HepG2 (cell line): Measurements from ENCODE around the gene FGF21. TPM values are rescaled to one million over a fixed set of nuclear protein-coding genes. Genes with fewer than 3 reads are reported as not detected.
A peak's percentile ranks its signal among the peaks of the same experiment; 100 is the strongest.

Experiments
- BORCS8-MEF2B ChIP-seq: sonication (generic); formaldehyde crosslinking; IDR thresholded peaks from 2 replicates; pipeline ENCODE4 v1.8.0; 2022; ENCODE audit warnings: mild to moderate bottlenecking, missing genetic modification reagents
- CBFB ChIP-seq: sonication (generic); formaldehyde crosslinking; IDR thresholded peaks from 2 replicates; pipeline ENCODE4 v1.4.0; 2020; ENCODE audit warnings: missing genetic modification reagents
- ELF3 ChIP-seq: IDR thresholded peaks from 2 replicates; pipeline ENCODE4 v1.6.1; 2016; ENCODE audit warnings: missing genetic modification reagents, missing compliant biosample characterization
- ESRRA ChIP-seq: sonication (generic); formaldehyde crosslinking; IDR thresholded peaks from 2 replicates; pipeline ENCODE4 v1.5.1; 2020; ENCODE audit warnings: mild to moderate bottlenecking, low read depth, missing genetic modification reagents
- FOXJ3 ChIP-seq: sonication (generic); formaldehyde crosslinking; IDR thresholded peaks from 2 replicates; pipeline ENCODE4 v1.4.0; 2020; ENCODE audit warnings: missing genetic modification reagents, mild to moderate bottlenecking, borderline replicate concordance
- GPBP1L1 ChIP-seq: sonication (generic); formaldehyde crosslinking; IDR thresholded peaks from 2 replicates; pipeline ENCODE4 v1.5.0; 2020; ENCODE audit warnings: mild to moderate bottlenecking, missing genetic modification reagents
- HDAC2 ChIP-seq: sonication (generic); formaldehyde crosslinking; IDR thresholded peaks from 2 replicates; pipeline ENCODE4 v1.4.0; 2020; ENCODE audit warnings: missing genetic modification reagents
- HNRNPUL1 ChIP-seq: fragments of 200-400 bp; formaldehyde crosslinking; IDR thresholded peaks from 2 replicates; pipeline ENCODE4 v1.6.1; 2017; ENCODE audit warnings: low read depth, mild to moderate bottlenecking, low read length, moderate library complexity
- MXD4 ChIP-seq: IDR thresholded peaks from 2 replicates; pipeline ENCODE4 v1.6.1; 2016; ENCODE audit warnings: mild to moderate bottlenecking, missing biosample characterization, missing genetic modification reagents
- NCOA5 ChIP-seq: sonication (generic); formaldehyde crosslinking; IDR thresholded peaks from 2 replicates; pipeline ENCODE4 v1.4.0; 2020; ENCODE audit warnings: missing genetic modification reagents
- PCBP1 ChIP-seq: fragments of 200-400 bp; formaldehyde crosslinking; IDR thresholded peaks from 2 replicates; pipeline ENCODE4 v1.6.1; 2017; ENCODE audit warnings: mild to moderate bottlenecking, low read depth, low read length, borderline replicate concordance
- SIN3B ChIP-seq: fragments of 150-350 bp; IDR thresholded peaks from 2 replicates; pipeline ENCODE4 v1.6.1; 2014; ENCODE audit warnings: low read length
- XRCC5 ChIP-seq: fragments of 200-400 bp; formaldehyde crosslinking; optimal IDR thresholded peaks from 2 replicates; pipeline ENCODE3; 2017; ENCODE audit warnings: mild to moderate bottlenecking, low read length
- YEATS4 ChIP-seq: sonication (generic); formaldehyde crosslinking; IDR thresholded peaks from 2 replicates; pipeline ENCODE4 v1.4.0; 2020; ENCODE audit warnings: missing genetic modification reagents, borderline replicate concordance
- ZFP37 ChIP-seq: sonication (generic); formaldehyde crosslinking; IDR thresholded peaks from 2 replicates; pipeline ENCODE4 v1.4.0; 2020; ENCODE audit warnings: missing genetic modification reagents, borderline replicate concordance
- ZFP90 ChIP-seq: sonication (generic); formaldehyde crosslinking; IDR thresholded peaks from 2 replicates; pipeline ENCODE4 v1.8.0; 2022; ENCODE audit warnings: missing genetic modification reagents, mild to moderate bottlenecking, inconsistent platforms, borderline replicate concordance
- ZKSCAN8 ChIP-seq: IDR thresholded peaks from 2 replicates; pipeline ENCODE4 v1.6.1; 2016; ENCODE audit warnings: borderline replicate concordance, missing genetic modification reagents, missing compliant biosample characterization
- ZNF414 ChIP-seq: sonication (generic); formaldehyde crosslinking; IDR thresholded peaks from 2 replicates; pipeline ENCODE4 v1.5.0; 2020; ENCODE audit warnings: missing genetic modification reagents
- ZNF432 ChIP-seq: sonication (generic); formaldehyde crosslinking; IDR thresholded peaks from 2 replicates; pipeline ENCODE4 v1.5.0; 2020; ENCODE audit warnings: missing genetic modification reagents, mild to moderate bottlenecking, borderline replicate concordance
- ZNF674 ChIP-seq: sonication (generic); formaldehyde crosslinking; IDR thresholded peaks from 2 replicates; pipeline ENCODE4 v1.5.0; 2020; ENCODE audit warnings: low read depth, mild to moderate bottlenecking, missing genetic modification reagents
- polyA plus RNA-seq, 8 experiments: library from polyadenylated mRNA; depleted of rRNA in 3 of 8; stranded (reverse) in 7 of 8; unstranded in 1 of 8; fragments of >200 nt; fragmentation: Illumina TruSeq in 4 of 8; extraction: Trizol in 4 of 8; gene quantifications; 2 replicates each; pipeline versions ENCODE4 v1.2.1 to v1.2.3, GENCODE V29; 2011 to 2016; ENCODE audit warnings: low read depth in 4 of 8, missing spikeins in 1 of 8, mixed read lengths in 1 of 8; ENCODE audit not compliant: insufficient read depth in 1 of 8
- total RNA-seq, 5 experiments: library from RNA; depleted of rRNA; stranded (reverse); fragments of >200 nt; fragmentation: Illumina TruSeq; extraction: Trizol; gene quantifications; 2 replicates each; pipeline ENCODE4 v1.2.3, GENCODE V29; 2016; ENCODE audit warnings: low read depth in 1 of 5
- TF ChIP-seq, protein P1 (sequence below): IDR thresholded peaks from 2 replicates; pipeline ENCODE4 v1.6.1; 2016; ENCODE audit warnings: low read depth, control low read depth
- TF ChIP-seq, protein P2 (sequence below): sonication (generic); formaldehyde crosslinking; IDR thresholded peaks from 2 replicates; pipeline ENCODE4 v1.9.0; 2021; ENCODE audit warnings: missing genetic modification reagents, mild to moderate bottlenecking, borderline replicate concordance
- TF ChIP-seq, protein P3 (sequence below): fragments of 450-650 bp; IDR thresholded peaks from 2 replicates; pipeline ENCODE4 v1.6.1; 2017; ENCODE audit warnings: mild to moderate bottlenecking

Gene FGF21
- total and polyA plus RNA-seq, 2 of the 13 experiments (the other 11 are each of a cell fraction or from before 2014, with no cell fraction given): 0.17 TPM; not detected in 1

DNA sequence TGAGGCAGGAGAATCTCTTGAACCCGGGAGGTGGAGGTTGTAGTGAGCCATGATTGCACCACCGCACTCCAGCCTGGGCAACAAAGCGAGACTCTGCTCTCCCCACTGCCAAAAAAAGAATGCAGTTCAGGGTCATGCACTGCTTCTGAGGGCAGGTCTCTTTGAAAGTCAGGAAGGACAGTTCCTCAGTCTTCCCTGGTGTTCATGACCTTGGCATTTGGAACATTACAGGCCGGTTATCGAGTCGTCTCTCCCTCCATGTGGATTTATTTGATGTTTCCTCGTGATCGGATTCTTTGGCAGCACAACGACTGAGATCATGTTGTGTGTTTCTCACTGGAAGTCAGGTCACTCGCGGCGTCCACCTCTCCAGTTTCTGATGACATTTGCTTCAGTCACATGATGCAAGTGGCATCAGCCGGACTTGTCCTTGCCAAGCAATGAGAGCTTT is 17.2 kb downstream of the FGF21 start (continued):
- TF ChIP-seq, protein P1, sequence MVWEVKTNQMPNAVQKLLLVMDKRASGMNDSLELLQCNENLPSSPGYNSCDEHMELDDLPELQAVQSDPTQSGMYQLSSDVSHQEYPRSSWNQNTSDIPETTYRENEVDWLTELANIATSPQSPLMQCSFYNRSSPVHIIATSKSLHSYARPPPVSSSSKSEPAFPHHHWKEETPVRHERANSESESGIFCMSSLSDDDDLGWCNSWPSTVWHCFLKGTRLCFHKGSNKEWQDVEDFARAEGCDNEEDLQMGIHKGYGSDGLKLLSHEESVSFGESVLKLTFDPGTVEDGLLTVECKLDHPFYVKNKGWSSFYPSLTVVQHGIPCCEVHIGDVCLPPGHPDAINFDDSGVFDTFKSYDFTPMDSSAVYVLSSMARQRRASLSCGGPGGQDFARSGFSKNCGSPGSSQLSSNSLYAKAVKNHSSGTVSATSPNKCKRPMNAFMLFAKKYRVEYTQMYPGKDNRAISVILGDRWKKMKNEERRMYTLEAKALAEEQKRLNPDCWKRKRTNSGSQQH (CRISPR knock-in tag): peak; percentile 45; the same call in 1 of the 2 replicates
- no peak for TF ChIP-seq PCBP1
- no peak; the same call in 1 of the 2 replicates for TF ChIP-seq MXD4 (CRISPR knock-in tag)
- TF ChIP-seq ZNF674 (CRISPR knock-in tag): no peak
- no peak for TF ChIP-seq ZKSCAN8
- no peak for TF ChIP-seq XRCC5
- TF ChIP-seq ZFP37 (CRISPR knock-in tag): no peak
- TF ChIP-seq ELF3: peak; percentile 69
- no peak for TF ChIP-seq NCOA5
- TF ChIP-seq, protein P2, sequence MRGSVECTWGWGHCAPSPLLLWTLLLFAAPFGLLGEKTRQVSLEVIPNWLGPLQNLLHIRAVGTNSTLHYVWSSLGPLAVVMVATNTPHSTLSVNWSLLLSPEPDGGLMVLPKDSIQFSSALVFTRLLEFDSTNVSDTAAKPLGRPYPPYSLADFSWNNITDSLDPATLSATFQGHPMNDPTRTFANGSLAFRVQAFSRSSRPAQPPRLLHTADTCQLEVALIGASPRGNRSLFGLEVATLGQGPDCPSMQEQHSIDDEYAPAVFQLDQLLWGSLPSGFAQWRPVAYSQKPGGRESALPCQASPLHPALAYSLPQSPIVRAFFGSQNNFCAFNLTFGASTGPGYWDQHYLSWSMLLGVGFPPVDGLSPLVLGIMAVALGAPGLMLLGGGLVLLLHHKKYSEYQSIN (CRISPR knock-in tag): no peak
- peak; percentile 37 for TF ChIP-seq HDAC2
- TF ChIP-seq FOXJ3 (CRISPR knock-in tag): no peak; the same call in 1 of the 2 replicates
- no peak for TF ChIP-seq ZNF414 (CRISPR knock-in tag)
- no peak for TF ChIP-seq ZFP90 (CRISPR knock-in tag)
- TF ChIP-seq CBFB (CRISPR knock-in tag): no peak
- TF ChIP-seq YEATS4 (CRISPR knock-in tag): no peak
- TF ChIP-seq SIN3B: no peak
- TF ChIP-seq ESRRA (CRISPR knock-in tag): peak; percentile 87
- no peak for TF ChIP-seq GPBP1L1 (CRISPR knock-in tag)
- TF ChIP-seq HNRNPUL1: no peak
- no peak for TF ChIP-seq ZNF432 (CRISPR knock-in tag)
- TF ChIP-seq, protein P3, sequence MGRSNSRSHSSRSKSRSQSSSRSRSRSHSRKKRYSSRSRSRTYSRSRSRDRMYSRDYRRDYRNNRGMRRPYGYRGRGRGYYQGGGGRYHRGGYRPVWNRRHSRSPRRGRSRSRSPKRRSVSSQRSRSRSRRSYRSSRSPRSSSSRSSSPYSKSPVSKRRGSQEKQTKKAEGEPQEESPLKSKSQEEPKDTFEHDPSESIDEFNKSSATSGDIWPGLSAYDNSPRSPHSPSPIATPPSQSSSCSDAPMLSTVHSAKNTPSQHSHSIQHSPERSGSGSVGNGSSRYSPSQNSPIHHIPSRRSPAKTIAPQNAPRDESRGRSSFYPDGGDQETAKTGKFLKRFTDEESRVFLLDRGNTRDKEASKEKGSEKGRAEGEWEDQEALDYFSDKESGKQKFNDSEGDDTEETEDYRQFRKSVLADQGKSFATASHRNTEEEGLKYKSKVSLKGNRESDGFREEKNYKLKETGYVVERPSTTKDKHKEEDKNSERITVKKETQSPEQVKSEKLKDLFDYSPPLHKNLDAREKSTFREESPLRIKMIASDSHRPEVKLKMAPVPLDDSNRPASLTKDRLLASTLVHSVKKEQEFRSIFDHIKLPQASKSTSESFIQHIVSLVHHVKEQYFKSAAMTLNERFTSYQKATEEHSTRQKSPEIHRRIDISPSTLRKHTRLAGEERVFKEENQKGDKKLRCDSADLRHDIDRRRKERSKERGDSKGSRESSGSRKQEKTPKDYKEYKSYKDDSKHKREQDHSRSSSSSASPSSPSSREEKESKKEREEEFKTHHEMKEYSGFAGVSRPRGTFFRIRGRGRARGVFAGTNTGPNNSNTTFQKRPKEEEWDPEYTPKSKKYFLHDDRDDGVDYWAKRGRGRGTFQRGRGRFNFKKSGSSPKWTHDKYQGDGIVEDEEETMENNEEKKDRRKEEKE: no peak
- TF ChIP-seq BORCS8-MEF2B (CRISPR knock-in tag): no peak; the same call in 1 of the 2 replicates
